GM12878 (cell line): ENCODE data around the gene MAF.

Source experiments
- CREB1 ChIP-seq: IDR thresholded peaks from 2 replicates; pipeline ENCODE4 v1.6.1; 2012; ENCODE audit warnings: low read depth, mild to moderate bottlenecking, inconsistent platforms
- MXI1 ChIP-seq: fragments of 150-350 bp; IDR thresholded peaks from 2 replicates; pipeline ENCODE4 v1.6.1; 2011; ENCODE audit warnings: low read depth, mild to moderate bottlenecking, inconsistent platforms, low read length, improper control_type of control experiment
- NR2C2 ChIP-seq: IDR thresholded peaks from 2 replicates; pipeline ENCODE4 v1.6.1; 2011; ENCODE audit warnings: borderline replicate concordance, low read depth; ENCODE audit not compliant: control insufficient read depth, insufficient read length
- POLR2A ChIP-seq: IDR thresholded peaks from 2 replicates; pipeline ENCODE4 v1.6.1; 2011; ENCODE audit warnings: low read depth, mild to moderate bottlenecking, low read length
- TF ChIP-seq, protein P1 (sequence below), 3 experiments: IDR thresholded peaks in 2 of 3; conservative IDR thresholded peaks in 1 of 3; 2 replicates each; pipeline ENCODE4 v1.5.1; 2011; ENCODE audit warnings: low read depth in 3 of 3, low read length in 3 of 3, mild to moderate bottlenecking in 3 of 3, control low read depth in 2 of 3, moderate library complexity in 2 of 3, inconsistent platforms in 1 of 3, mixed read lengths in 1 of 3; ENCODE audit not compliant: control insufficient read depth in 2 of 3, insufficient read depth in 1 of 3; ENCODE audit errors: extremely low read depth in 1 of 3
- TF ChIP-seq, protein P2 (sequence below): fragments of 450-650 bp; IDR thresholded peaks from 2 replicates; pipeline ENCODE4 v1.6.1; 2017; ENCODE audit warnings: mild to moderate bottlenecking, moderate library complexity
- TF ChIP-seq, protein P3 (sequence below): fragments of 450-650 bp; IDR thresholded peaks from 2 replicates; pipeline ENCODE4 v1.6.1; 2016; ENCODE audit warnings: mild to moderate bottlenecking

DNA sequence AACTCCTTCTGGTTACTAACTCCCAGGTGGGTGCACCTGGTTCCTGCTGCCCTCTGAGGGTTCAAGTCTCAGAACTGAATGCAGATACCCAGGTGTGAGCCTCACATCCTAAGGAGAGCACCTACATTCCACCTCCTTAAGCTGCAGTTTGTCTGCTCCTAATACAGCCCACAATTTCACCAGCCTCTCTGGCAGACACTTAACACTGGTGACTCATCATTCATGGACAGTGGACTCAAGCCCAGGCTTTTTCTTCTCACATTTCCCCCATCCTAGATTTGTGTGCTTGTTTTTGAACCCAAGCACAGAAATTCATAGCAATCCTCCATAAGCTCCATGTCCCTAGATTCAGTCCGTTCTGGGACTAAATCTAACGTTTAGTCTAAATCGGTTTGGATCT lies 7.0 kb upstream of the MAF start:
- no peak for TF ChIP-seq NR2C2
- TF ChIP-seq POLR2A = no peak
- no peak for TF ChIP-seq MXI1
- TF ChIP-seq, protein P1, sequence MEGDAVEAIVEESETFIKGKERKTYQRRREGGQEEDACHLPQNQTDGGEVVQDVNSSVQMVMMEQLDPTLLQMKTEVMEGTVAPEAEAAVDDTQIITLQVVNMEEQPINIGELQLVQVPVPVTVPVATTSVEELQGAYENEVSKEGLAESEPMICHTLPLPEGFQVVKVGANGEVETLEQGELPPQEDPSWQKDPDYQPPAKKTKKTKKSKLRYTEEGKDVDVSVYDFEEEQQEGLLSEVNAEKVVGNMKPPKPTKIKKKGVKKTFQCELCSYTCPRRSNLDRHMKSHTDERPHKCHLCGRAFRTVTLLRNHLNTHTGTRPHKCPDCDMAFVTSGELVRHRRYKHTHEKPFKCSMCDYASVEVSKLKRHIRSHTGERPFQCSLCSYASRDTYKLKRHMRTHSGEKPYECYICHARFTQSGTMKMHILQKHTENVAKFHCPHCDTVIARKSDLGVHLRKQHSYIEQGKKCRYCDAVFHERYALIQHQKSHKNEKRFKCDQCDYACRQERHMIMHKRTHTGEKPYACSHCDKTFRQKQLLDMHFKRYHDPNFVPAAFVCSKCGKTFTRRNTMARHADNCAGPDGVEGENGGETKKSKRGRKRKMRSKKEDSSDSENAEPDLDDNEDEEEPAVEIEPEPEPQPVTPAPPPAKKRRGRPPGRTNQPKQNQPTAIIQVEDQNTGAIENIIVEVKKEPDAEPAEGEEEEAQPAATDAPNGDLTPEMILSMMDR (IDR thresholded peaks at IDR 0.05 in 2 of 3, conservative IDR thresholded peaks at IDR 0.05 in 1 of 3; ENCODE audit: control insufficient read depth in 2 of 3, extremely low read depth in 1 of 3, insufficient read depth in 1 of 3, low read depth in 3 of 3, low read length in 3 of 3) = no peak
- no peak for TF ChIP-seq CREB1
- TF ChIP-seq, protein P2, sequence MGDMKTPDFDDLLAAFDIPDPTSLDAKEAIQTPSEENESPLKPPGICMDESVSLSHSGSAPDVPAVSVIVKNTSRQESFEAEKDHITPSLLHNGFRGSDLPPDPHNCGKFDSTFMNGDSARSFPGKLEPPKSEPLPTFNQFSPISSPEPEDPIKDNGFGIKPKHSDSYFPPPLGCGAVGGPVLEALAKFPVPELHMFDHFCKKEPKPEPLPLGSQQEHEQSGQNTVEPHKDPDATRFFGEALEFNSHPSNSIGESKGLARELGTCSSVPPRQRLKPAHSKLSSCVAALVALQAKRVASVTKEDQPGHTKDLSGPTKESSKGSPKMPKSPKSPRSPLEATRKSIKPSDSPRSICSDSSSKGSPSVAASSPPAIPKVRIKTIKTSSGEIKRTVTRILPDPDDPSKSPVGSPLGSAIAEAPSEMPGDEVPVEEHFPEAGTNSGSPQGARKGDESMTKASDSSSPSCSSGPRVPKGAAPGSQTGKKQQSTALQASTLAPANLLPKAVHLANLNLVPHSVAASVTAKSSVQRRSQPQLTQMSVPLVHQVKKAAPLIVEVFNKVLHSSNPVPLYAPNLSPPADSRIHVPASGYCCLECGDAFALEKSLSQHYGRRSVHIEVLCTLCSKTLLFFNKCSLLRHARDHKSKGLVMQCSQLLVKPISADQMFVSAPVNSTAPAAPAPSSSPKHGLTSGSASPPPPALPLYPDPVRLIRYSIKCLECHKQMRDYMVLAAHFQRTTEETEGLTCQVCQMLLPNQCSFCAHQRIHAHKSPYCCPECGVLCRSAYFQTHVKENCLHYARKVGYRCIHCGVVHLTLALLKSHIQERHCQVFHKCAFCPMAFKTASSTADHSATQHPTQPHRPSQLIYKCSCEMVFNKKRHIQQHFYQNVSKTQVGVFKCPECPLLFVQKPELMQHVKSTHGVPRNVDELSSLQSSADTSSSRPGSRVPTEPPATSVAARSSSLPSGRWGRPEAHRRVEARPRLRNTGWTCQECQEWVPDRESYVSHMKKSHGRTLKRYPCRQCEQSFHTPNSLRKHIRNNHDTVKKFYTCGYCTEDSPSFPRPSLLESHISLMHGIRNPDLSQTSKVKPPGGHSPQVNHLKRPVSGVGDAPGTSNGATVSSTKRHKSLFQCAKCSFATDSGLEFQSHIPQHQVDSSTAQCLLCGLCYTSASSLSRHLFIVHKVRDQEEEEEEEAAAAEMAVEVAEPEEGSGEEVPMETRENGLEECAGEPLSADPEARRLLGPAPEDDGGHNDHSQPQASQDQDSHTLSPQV = no peak
- TF ChIP-seq, protein P3, sequence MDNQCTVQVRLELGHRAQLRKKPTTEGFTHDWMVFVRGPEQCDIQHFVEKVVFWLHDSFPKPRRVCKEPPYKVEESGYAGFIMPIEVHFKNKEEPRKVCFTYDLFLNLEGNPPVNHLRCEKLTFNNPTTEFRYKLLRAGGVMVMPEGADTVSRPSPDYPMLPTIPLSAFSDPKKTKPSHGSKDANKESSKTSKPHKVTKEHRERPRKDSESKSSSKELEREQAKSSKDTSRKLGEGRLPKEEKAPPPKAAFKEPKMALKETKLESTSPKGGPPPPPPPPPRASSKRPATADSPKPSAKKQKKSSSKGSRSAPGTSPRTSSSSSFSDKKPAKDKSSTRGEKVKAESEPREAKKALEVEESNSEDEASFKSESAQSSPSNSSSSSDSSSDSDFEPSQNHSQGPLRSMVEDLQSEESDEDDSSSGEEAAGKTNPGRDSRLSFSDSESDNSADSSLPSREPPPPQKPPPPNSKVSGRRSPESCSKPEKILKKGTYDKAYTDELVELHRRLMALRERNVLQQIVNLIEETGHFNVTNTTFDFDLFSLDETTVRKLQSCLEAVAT = no peak
